Measurements from ENCODE around the gene KCNH1. TPM values are rescaled to one million over a fixed set of nuclear protein-coding genes. Genes with fewer than 3 reads are reported as not detected.

Gene KCNH1
- total and polyA plus RNA-seq, 9 of the 15 experiments (the other 6 are each of a cell fraction or from before 2014, with no cell fraction given): not detected

DNA sequence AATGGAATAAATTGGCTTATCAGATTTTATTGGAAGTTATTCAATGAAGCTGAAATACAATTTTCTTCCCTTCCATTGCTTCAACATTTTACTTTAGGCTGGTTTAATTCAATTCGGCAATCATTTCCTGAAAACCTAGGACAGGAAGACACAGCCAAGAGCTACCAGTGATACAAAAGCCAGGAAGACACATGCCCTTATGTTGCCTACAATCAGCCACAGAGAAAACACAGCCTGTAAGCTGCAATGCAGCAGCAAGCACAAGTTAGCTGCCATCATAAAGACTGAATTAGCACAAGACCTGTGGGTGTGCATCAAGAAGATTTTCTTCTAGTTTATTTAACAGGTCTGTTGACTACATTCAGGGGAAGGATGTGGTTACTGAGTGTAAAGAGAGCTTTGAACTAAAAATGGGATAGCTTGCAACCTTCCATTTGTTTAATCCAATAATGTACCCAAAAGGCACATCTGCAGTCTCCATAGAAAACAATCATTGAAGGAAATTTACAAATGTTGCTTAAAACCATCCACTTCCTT is 193.8 kb downstream of the KCNH1 start:
- intact Hi-C loops (cut with micrococcal nuclease): loop anchor here (10.0 kb wide), 1 partner anchor 195 kb away; the partner anchor contains the start of gene KCNH1
- 0% methylated on average over 1 of the region's 1 CpG for WGBS (ENCODE audit: insufficient coverage, low coverage, missing lambda C conversion rate)
- Histone ChIP-seq H3K27ac (ENCODE audit: extremely low read depth, low read depth, low read length) (no peak overlapping the region), H3K9me1 (ENCODE audit: control insufficient read depth, insufficient read depth, low read length) (no peaks in the 10 kb centered on the region), H3K4me1 (replicated peaks in 1 of 2; ENCODE audit: control insufficient read depth in 2 of 2, insufficient read depth in 2 of 2, low read length in 2 of 2) (no peaks in the 10 kb centered on the region), H3K79me2 (ENCODE audit: control insufficient read depth, insufficient read depth, low read length) (no peaks in the 10 kb centered on the region), H3K9ac (ENCODE audit: insufficient read depth in 1 of 2, low read depth in 2 of 2, low read length in 2 of 2) (no peak overlapping the region), H2AFZ (ENCODE audit: low read depth, low read length) (no peak overlapping the region), H4K20me1 (replicated peaks; ENCODE audit: control insufficient read depth, insufficient read depth, low read length) (no peaks in the 10 kb centered on the region), H3K4me3 (no peak overlapping the region), H3K27me3 (ENCODE audit: control insufficient read depth in 2 of 2, insufficient read depth in 2 of 2, low read length in 2 of 2) (no peaks in the 10 kb centered on the region), H3K36me3 (ENCODE audit: control insufficient read depth, insufficient read depth, low read length) (no peaks in the 10 kb centered on the region), H3K4me2 (ENCODE audit: insufficient read depth, low read length) (no peak overlapping the region), H3K9me3 (replicated peaks; ENCODE audit: control insufficient read depth, insufficient read depth, low read depth, low read length) (no peaks in the 10 kb centered on the region)
- ATAC-seq (no peak), FAIRE-seq (no peak), DNase-seq (ENCODE audit: extremely low read depth in 1 of 4, low spot score in 3 of 4) (no peak)
- ChIA-PET CTCF (ENCODE audit: low intra/inter-chr PET ratio) (no interaction called here), POLR2A (no interaction called here)
- TF ChIP-seq HDAC6 (IDR thresholded peaks at IDR 0.05; ENCODE audit: low read depth, low read length) (no peak), TAF7 (tag; IDR thresholded peaks at IDR 0.05) (no peak), RUNX1 (IDR thresholded peaks at IDR 0.05; ENCODE audit: low read depth) (no peak), ZNF668 (CRISPR knock-in tag; IDR thresholded peaks at IDR 0.05) (no peak), PHF21A (IDR thresholded peaks at IDR 0.05; ENCODE audit: borderline replicate concordance, low read depth) (no peak), MTF1 (CRISPR knock-in tag; IDR thresholded peaks at IDR 0.05; ENCODE audit: borderline replicate concordance) (no peak), SMAD4 (CRISPR knock-in tag; conservative IDR thresholded peaks at IDR 0.05) (no peak), ZNF280B (CRISPR knock-in tag; IDR thresholded peaks at IDR 0.05) (no peak)
- no TSS peak for BruUV-seq (replicated peaks)
- in situ Hi-C loops (cut with MboI): no loop called here
